Nucleus accumbens (tissue), 56 donors: ENCODE data around the gene ATP6V1B1.

Experiments
- DNase-seq, 56 donors: peaks; one replicate each; lab custom pipeline; 2025; lab: John Stamatoyannopoulos, UW

ATP6V1B1 gene

DNA sequence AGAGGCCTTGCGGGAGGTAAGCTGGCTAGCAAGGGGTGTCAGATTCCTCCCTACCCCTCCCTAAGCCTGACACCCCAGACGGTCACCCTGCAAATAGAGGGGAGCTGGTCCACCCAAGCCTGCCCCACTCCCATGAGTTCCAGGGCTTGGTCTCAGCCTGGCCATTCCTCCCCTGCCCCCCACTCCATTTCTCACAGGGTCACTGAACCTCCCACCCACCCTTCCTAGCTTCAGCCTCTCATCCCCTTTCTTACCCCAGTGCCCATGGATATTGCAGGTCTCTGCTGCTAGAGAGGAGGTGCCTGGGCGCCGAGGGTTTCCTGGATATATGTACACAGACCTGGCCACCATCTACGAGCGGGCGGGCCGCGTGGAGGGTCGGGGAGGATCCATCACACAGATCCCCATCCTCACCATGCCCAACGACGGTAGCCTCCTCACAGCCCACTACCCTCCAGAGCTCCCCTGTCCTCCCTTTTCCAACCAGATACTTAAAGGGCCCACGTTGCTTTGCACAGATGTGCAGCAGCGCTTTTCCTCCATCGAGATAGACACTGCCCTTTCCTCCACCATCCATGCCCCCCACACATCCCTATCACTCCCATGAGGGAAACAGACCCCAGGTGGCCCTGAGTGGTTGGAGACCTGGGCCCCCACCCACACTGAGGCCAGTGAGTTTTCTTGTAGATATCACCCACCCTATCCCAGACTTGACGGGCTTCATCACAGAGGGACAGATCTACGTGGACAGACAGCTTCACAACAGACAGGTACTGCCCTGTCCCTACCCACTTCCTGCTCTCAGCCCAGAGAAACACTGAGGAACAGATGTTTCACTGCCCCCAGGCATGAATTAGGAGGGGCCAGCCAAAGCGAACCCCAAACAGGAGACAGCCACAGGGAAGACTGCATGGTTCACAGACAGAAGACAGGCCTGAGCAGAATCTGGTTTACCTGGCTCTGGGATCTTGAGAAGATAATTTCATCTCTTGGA is 27.5 kb downstream of the ATP6V1B1 start:
- DNase-seq = no peak

- no peak for DNase-seq
Measured at GRCh38 chr2:70964133-70964532, 28.4 kb downstream of the ATP6V1B1 start.

DNA sequence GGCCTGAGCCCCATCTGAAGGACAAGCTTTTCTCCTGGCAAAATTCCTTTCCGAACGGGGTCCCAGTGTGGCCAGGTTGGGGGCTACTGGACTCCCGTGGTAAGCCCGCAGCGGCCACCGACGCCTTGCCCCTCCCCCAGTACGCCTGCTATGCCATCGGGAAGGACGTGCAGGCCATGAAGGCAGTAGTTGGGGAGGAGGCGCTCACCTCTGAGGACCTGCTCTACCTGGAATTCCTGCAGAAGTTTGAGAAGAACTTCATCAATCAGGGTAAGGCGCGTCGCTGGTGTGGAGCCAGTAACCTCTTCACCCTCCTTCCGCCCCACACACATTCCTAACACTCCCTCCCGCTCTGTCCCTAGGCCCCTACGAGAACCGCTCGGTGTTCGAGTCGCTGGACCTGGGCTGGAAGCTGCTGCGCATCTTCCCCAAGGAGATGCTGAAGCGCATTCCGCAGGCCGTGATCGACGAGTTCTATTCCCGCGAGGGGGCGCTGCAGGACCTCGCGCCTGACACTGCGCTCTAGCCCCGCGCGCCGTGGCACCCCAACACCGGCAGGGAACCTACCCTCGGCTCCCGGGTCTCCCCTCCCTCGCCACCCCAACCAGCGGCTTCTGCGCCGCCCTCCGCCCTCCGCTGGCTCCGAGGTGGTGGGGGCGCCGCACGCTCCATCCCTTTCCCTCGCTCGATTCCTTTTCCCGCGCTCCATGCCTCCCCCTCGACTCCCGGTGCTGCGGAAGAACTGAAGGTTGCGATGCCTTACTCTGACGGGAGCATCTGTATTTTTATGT is 29.1 kb downstream of the ATP6V1B1 start:
- peak in 39 of 56 donors; percentile 12 to 75 (median 40) for DNase-seq

DNA sequence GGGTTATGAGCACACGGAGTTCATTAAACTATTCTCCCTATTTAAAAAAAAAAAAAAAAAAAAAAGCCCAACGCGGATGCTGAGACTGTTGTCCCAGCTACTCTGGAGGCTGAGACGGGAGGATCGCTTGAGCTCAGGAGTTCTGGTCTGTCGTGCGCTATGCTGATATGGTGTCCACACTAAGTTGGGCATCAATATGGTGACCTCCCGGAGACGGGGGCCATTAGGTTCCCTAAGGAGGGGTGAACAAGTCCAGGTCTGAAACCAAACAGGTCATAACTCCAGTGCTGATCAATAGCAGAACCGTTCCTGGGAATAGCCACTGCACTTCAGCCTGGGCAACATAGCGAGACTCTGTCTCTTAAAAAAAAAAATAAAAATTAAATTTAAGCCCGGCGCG is 29.8 kb downstream of the ATP6V1B1 start:
- no peak for DNase-seq

- no peak for DNase-seq
Measured at GRCh38 chr2:70966681-70967080, 31.0 kb downstream of the ATP6V1B1 start.

DNA sequence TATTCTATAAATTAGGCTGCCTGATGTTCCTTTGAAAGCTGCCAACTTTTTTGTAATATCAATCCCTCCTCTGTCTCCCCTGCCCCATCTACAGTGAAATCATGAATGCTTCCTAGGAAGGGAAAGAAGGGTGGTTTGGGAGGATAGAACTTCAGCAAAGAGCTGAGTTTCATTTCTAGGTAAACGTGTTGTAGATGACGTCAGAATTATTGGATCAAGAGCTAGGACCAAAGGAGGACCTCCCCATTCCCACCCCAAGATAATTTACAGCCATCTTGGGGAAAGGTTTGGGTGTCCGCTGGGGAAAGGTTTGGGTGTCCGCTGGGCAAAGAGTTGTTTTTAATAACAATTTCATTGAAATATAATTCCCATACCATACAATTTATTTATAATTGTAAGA is 31.5 kb downstream of the ATP6V1B1 start:
- no peak for DNase-seq

DNA sequence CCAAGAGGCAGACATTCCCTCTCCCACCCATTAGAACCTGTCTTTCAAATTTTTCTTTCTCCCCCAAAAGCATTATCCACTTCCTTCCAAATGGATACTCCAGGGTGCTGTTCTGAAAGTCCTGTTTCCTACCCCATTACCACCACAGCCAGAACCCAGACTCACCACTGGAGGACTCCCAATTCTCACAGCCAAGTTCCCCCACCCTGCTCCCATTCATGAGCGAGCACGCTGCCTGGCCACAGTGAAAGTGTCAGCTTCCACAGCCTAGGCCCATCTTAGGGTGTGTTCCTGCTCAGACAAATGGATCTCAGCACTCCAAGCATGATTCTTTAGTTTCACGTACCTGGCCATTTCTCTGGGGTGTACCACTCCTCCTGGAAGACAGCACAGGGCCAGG is 38.9 kb downstream of the ATP6V1B1 start:
- no peak for DNase-seq

GRCh38 chr2:70975237-70975636 is 39.5 kb downstream of the ATP6V1B1 start:
- no peak for DNase-seq

DNA sequence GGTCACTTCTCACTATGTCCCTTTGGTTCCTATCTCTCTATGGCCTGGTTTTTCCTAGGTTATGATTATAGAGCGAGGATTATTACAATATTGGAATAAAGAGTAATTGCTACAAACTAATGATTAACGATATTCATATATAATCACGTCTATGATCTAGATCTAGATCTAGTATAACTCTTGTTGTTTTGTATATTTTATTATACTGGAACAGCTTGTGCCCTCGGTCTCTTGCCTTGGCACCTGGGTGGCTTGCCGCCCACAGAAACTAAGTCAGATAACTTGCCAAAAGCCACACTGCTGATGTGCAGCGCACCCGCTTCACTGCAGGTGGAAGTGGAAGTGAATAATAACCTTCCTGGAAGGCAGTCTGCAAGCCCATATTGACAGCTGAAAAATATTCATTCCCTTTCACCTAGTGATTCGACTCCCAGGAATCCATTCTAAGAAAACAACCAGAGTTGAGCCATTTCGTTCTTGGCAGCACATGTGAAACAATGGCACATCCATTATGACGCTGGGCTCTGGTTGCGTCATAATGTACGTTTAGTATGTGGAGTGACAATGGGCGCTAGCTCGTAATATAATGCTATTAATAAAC is 42.0 kb downstream of the ATP6V1B1 start:
- no peak for DNase-seq

DNA sequence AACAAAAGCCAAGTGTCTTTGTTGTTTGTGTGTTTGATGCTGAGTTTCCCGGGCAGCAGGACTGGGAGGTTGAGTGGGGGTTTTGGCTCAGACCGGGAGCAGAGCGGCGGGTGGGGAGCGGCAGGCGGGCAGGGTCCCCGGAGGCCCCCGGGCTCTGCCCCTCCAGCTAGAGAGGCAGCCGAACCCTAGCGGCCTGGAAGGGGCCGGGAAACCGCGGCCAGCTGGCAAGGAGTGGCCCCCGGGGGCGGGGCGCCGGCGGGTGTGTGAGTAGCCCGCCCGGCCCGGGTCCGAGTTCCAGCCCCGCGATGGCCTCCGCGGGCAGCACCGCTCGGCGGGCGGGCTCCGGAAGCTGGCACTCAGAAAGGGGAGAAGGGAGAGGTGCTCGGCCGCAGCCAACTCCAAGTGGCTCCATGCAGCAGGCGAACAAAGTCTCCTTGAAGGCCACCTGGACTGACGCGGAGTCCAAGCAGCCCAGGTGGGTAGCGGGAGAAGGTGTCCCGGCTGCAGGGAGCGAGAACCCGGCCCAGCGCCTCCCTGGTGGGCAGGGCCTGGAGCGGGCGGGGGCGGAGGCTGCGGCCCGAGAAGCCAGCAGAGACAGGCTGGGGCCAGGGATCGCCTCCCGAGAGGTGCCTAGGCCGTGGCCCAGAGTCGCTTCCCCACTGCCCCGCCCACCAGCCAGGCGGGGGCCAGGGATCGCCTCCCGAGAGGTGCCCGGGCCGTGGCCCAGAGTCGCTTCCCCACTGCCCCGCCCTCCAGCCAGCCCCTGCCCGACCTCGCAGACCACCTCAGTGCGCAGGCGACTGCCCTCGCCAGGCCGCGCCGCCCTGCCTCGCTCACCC is 42.9 kb downstream of the ATP6V1B1 start, which contains the start of gene ANKRD53:
Gene ANKRD53, plus strand, starts transcription at position 290 of the 839 bp plus-strand sequence. Its CDS starts 16 bp downstream, at position 306.
- DNase-seq = peak in 6 of 56 donors; percentile 2 to 48 (median 24)

GRCh38 chr2:70979180-70979488 is 43.4 kb downstream of the ATP6V1B1 start:
- no peak for DNase-seq

GRCh38 chr2:70979626-70980025 is 43.9 kb downstream of the ATP6V1B1 start:
- no peak for DNase-seq

GRCh38 chr2:70981421-70981820 is 45.7 kb downstream of the ATP6V1B1 start:
- DNase-seq = no peak

- DNase-seq = no peak
Measured at GRCh38 chr2:70981866-70982810, 46.4 kb downstream of the ATP6V1B1 start.

- DNase-seq = no peak
Measured at GRCh38 chr2:70982971-70983370, 47.3 kb downstream of the ATP6V1B1 start.

GRCh38 chr2:70983506-70984227 is 48.0 kb downstream of the ATP6V1B1 start:
- DNase-seq = no peak

- no peak for DNase-seq
Measured at GRCh38 chr2:70984228-70984575, 48.5 kb downstream of the ATP6V1B1 start.

- peak in 11 of 56 donors; percentile 2 to 43 (median 16) for DNase-seq
Measured at GRCh38 chr2:70984576-70985282, 49.0 kb downstream of the ATP6V1B1 start.
